Activated CD8-positive, alpha-beta memory T cell treated with anti-CD3 and anti-CD28 coated beads, Interleukin-2, amount 50 U/mL, for 48 hours (primary cell): Measurements from ENCODE around the gene PNN.
"Not testable (repeated sequence)": the region's sequence is repeated elsewhere in the genome, so short reads cannot be mapped to it uniquely, and the experiment has no call there.

Experiments
- DNase-seq: peaks from one replicate; pipeline ENCODE4 v3.0.0-alpha.2; 2020

PNN gene

GRCh38 chr14:39174560-39175444 is at the start of gene PNN:
PNN (plus strand) TSS chr14:39175254; CDS start chr14:39175280, 26 bp downstream.
- peak; percentile 93 for DNase-seq

GRCh38 chr14:39137835-39138234 is 37.2 kb upstream of the PNN start:
- DNase-seq, result not testable (repeated sequence)

GRCh38 chr14:39138440-39138839 is 36.6 kb upstream of the PNN start:
- DNase-seq, result no peak

GRCh38 chr14:39140170-39140569 is 34.9 kb upstream of the PNN start:
- DNase-seq, result no peak

GRCh38 chr14:39141623-39142022 is 33.4 kb upstream of the PNN start:
- not testable (repeated sequence) for DNase-seq

- not testable (repeated sequence) for DNase-seq
These were observed 31.8 kb upstream of the PNN start for GRCh38 chr14:39143226-39143625.

- DNase-seq, result no peak
These were observed 29.6 kb upstream of the PNN start for GRCh38 chr14:39145266-39145966.

- peak; percentile 22 for DNase-seq
These were observed 20.4 kb upstream of the PNN start for GRCh38 chr14:39154594-39155189.

- no peak for DNase-seq
These were observed 17.6 kb upstream of the PNN start for GRCh38 chr14:39157491-39157890.

GRCh38 chr14:39158222-39158858 is 16.7 kb upstream of the PNN start:
- no peak for DNase-seq

GRCh38 chr14:39160494-39160893 is 14.6 kb upstream of the PNN start:
- DNase-seq, result no peak

GRCh38 chr14:39167797-39168320 is 7.2 kb upstream of the PNN start:
- DNase-seq, result not testable (repeated sequence)

GRCh38 chr14:39168591-39168990 is 6.5 kb upstream of the PNN start:
- DNase-seq, result no peak

- no peak for DNase-seq
These were observed 5.5 kb upstream of the PNN start for GRCh38 chr14:39169541-39169900.

GRCh38 chr14:39173198-39173597 is 1.9 kb upstream of the PNN start:
- DNase-seq, result peak; percentile 22

GRCh38 chr14:39175445-39176262 is 600 bp downstream of the PNN start:
- peak; percentile 48 for DNase-seq

- peak; percentile 7 for DNase-seq
These were observed 1.5 kb downstream of the PNN start for GRCh38 chr14:39176263-39177167.

- DNase-seq, result peak; percentile 48
These were observed 2.1 kb downstream of the PNN start for GRCh38 chr14:39177168-39177545.

- peak; percentile 30 for DNase-seq
These were observed 4.0 kb downstream of the PNN start for GRCh38 chr14:39179042-39179441.

GRCh38 chr14:39180553-39180952 is 5.5 kb downstream of the PNN start:
- no peak for DNase-seq
